Measurements from ENCODE around the gene SRPX2.

- TF ChIP-seq POLR2A (IDR thresholded peaks at IDR 0.05) (no peak), CTCF (IDR thresholded peaks at IDR 0.05) (no peak)
Observed at GRCh38 chrX:100635040-100635439, 9.0 kb upstream of the SRPX2 start.

All from uterus (tissue), 2 donors.